ENCODE data around the gene HYDIN. TPM values are rescaled to one million over a fixed set of nuclear protein-coding genes. Genes with fewer than 3 reads are reported as not detected.

Gene HYDIN
- total RNA-seq, 2 experiments from 2014 or later: not detected

GRCh38 chr16:70782237-70782636 is 448.3 kb downstream of the HYDIN start:
- Mint-ChIP-seq H3K4me3 (no peak overlapping the region), H3K27ac (no peak overlapping the region), H3K4me1 (ENCODE audit: low read depth) (no peaks in the 10 kb centered on the region), H3K36me3 (peaks cover 60% of the 10 kb centered on the region), H3K9me3 (no peaks in the 10 kb centered on the region), H3K27me3 (no peaks in the 10 kb centered on the region)
- intact Hi-C loops (cut with micrococcal nuclease): no loop called here
- CTCF ChIA-PET: interaction anchor here (2.1 kb wide), 1 partner anchor 11 kb away, joined by 8 read pairs; no protein-coding TSS in a partner anchor
- POLR2A ChIA-PET: no interaction called here
- no peak for DNase-seq

- DNase-seq: no peak
- H3K4me3 Mint-ChIP-seq: no peak overlapping the region
- POLR2A ChIA-PET: no interaction called here
- H3K4me1 Mint-ChIP-seq (ENCODE audit: low read depth): no peaks in the 10 kb centered on the region
- CTCF ChIA-PET: interaction anchor here (2.1 kb wide), 1 partner anchor 11 kb away, joined by 8 read pairs; no protein-coding TSS in a partner anchor
- H3K27ac Mint-ChIP-seq: no peak overlapping the region
- no peaks in the 10 kb centered on the region for H3K27me3 Mint-ChIP-seq
- intact Hi-C loops (cut with micrococcal nuclease): no loop called here
- H3K9me3 Mint-ChIP-seq: no peaks in the 10 kb centered on the region
- H3K36me3 Mint-ChIP-seq: peaks cover 60% of the 10 kb centered on the region
Measured at GRCh38 chr16:70781800-70782199, 448.7 kb downstream of the HYDIN start.

- intact Hi-C loops (cut with micrococcal nuclease): no loop called here
- H3K4me3 Mint-ChIP-seq: no peak overlapping the region
- ChIA-PET POLR2A (no interaction called here), CTCF (interaction anchor here (2.1 kb wide), 1 partner anchor 10 kb away, joined by 12 read pairs; no protein-coding TSS in a partner anchor)
- H3K36me3 Mint-ChIP-seq: peaks cover 60% of the 10 kb centered on the region
- H3K27ac Mint-ChIP-seq: no peak overlapping the region
- no peaks in the 10 kb centered on the region for H3K4me1 Mint-ChIP-seq (ENCODE audit: low read depth)
- no peaks in the 10 kb centered on the region for H3K9me3 Mint-ChIP-seq
- DNase-seq: no peak
- no peaks in the 10 kb centered on the region for H3K27me3 Mint-ChIP-seq
Measured at GRCh38 chr16:70780546-70780945, 450.0 kb downstream of the HYDIN start.

GRCh38 chr16:70779361-70779760 is 451.2 kb downstream of the HYDIN start:
- ChIA-PET CTCF (interaction anchor here (0.5 to 2.1 kb wide), 3 partner anchors 9 to 719 kb away, joined by 5 to 12 read pairs (median 5); no protein-coding TSS in a partner anchor), POLR2A (interaction anchor here (1.0 kb wide), 1 partner anchor 21 kb away, joined by 4 read pairs; the partner anchor contains the start of gene VAC14)
- intact Hi-C loops (cut with micrococcal nuclease): no loop called here
- Mint-ChIP-seq H3K9me3 (no peaks in the 10 kb centered on the region), H3K36me3 (peaks cover 52% of the 10 kb centered on the region), H3K27ac (no peak overlapping the region), H3K27me3 (no peaks in the 10 kb centered on the region), H3K4me3 (no peak overlapping the region), H3K4me1 (ENCODE audit: low read depth) (no peaks in the 10 kb centered on the region)
- DNase-seq: no peak

GRCh38 chr16:70778901-70779309 is 451.6 kb downstream of the HYDIN start:
- POLR2A ChIA-PET: interaction anchor here (1.0 kb wide), 1 partner anchor 22 kb away, joined by 4 read pairs; the partner anchor contains the start of gene VAC14
- Mint-ChIP-seq H3K9me3 (no peaks in the 10 kb centered on the region), H3K36me3 (peaks cover 47% of the 10 kb centered on the region), H3K27ac (no peak overlapping the region), H3K27me3 (no peaks in the 10 kb centered on the region), H3K4me3 (no peak overlapping the region), H3K4me1 (ENCODE audit: low read depth) (no peaks in the 10 kb centered on the region)
- no peak for DNase-seq
- CTCF ChIA-PET: interaction anchor here (0.5 to 2.1 kb wide), 3 partner anchors 8 to 720 kb away, joined by 5 to 12 read pairs (median 5); no protein-coding TSS in a partner anchor
- intact Hi-C loops (cut with micrococcal nuclease): no loop called here

GRCh38 chr16:70777973-70778406 is 452.5 kb downstream of the HYDIN start:
- Mint-ChIP-seq H3K4me3 (no peak overlapping the region), H3K4me1 (ENCODE audit: low read depth) (no peaks in the 10 kb centered on the region), H3K9me3 (no peaks in the 10 kb centered on the region), H3K27ac (no peak overlapping the region), H3K27me3 (no peaks in the 10 kb centered on the region), H3K36me3 (peaks cover 39% of the 10 kb centered on the region)
- ChIA-PET CTCF (no interaction called here), POLR2A (no interaction called here)
- intact Hi-C loops (cut with micrococcal nuclease): no loop called here
- DNase-seq: no peak

GRCh38 chr16:70777496-70777895 is 453.0 kb downstream of the HYDIN start:
- Mint-ChIP-seq H3K9me3 (no peaks in the 10 kb centered on the region), H3K4me3 (no peak overlapping the region), H3K36me3 (peaks cover 39% of the 10 kb centered on the region), H3K27ac (no peak overlapping the region), H3K4me1 (ENCODE audit: low read depth) (no peaks in the 10 kb centered on the region), H3K27me3 (no peaks in the 10 kb centered on the region)
- intact Hi-C loops (cut with micrococcal nuclease): no loop called here
- no peak for DNase-seq
- CTCF ChIA-PET: no interaction called here
- POLR2A ChIA-PET: no interaction called here

GRCh38 chr16:70775399-70775798 is 455.1 kb downstream of the HYDIN start:
- Mint-ChIP-seq H3K9me3 (no peaks in the 10 kb centered on the region), H3K27me3 (no peaks in the 10 kb centered on the region), H3K36me3 (peaks cover 25% of the 10 kb centered on the region), H3K4me3 (no peak overlapping the region), H3K27ac (no peak overlapping the region), H3K4me1 (ENCODE audit: low read depth) (no peaks in the 10 kb centered on the region)
- DNase-seq: no peak
- ChIA-PET CTCF (no interaction called here), POLR2A (interaction anchor here (0.9 kb wide), 1 partner anchor 26 kb away, joined by 3 read pairs; the partner anchor contains the start of gene VAC14)
- intact Hi-C loops (cut with micrococcal nuclease): no loop called here

- intact Hi-C loops (cut with micrococcal nuclease): no loop called here
- no peaks in the 10 kb centered on the region for H3K4me1 Mint-ChIP-seq (ENCODE audit: low read depth)
- no peak overlapping the region for H3K27ac Mint-ChIP-seq
- DNase-seq: no peak
- no peak overlapping the region for H3K4me3 Mint-ChIP-seq
- no peaks in the 10 kb centered on the region for H3K27me3 Mint-ChIP-seq
- no peaks in the 10 kb centered on the region for H3K9me3 Mint-ChIP-seq
- ChIA-PET CTCF (no interaction called here), POLR2A (no interaction called here)
- peaks cover 26% of the 10 kb centered on the region for H3K36me3 Mint-ChIP-seq
Measured at GRCh38 chr16:70774261-70774660, 456.3 kb downstream of the HYDIN start.

- Mint-ChIP-seq H3K27ac (no peak overlapping the region), H3K9me3 (no peaks in the 10 kb centered on the region), H3K4me1 (ENCODE audit: low read depth) (no peaks in the 10 kb centered on the region), H3K27me3 (no peaks in the 10 kb centered on the region), H3K36me3 (peaks cover 18% of the 10 kb centered on the region), H3K4me3 (no peak overlapping the region)
- intact Hi-C loops (cut with micrococcal nuclease): no loop called here
- no peak for DNase-seq
- CTCF ChIA-PET: interaction anchor here (1.3 to 4.2 kb wide), 5 partner anchors 11 to 608 kb away, joined by 3 to 49 read pairs (median 5); no protein-coding TSS in a partner anchor
- POLR2A ChIA-PET: no interaction called here
Measured at GRCh38 chr16:70772493-70772892, 458.0 kb downstream of the HYDIN start.

- H3K9me3 Mint-ChIP-seq: no peaks in the 10 kb centered on the region
- no peaks in the 10 kb centered on the region for H3K27me3 Mint-ChIP-seq
- no peak overlapping the region for H3K27ac Mint-ChIP-seq
- peaks cover 15% of the 10 kb centered on the region for H3K36me3 Mint-ChIP-seq
- H3K4me1 Mint-ChIP-seq (ENCODE audit: low read depth): no peaks in the 10 kb centered on the region
- no peak overlapping the region for H3K4me3 Mint-ChIP-seq
- ChIA-PET POLR2A (interaction anchor here (1.0 to 2.2 kb wide), 2 partner anchors 33 to 390 kb away, joined by 3 to 5 read pairs; no protein-coding TSS in a partner anchor), CTCF (interaction anchor here (0.6 to 4.2 kb wide), 41 partner anchors 9 to 725 kb away, joined by 3 to 49 read pairs (median 4); partner anchors contain the start of genes CALB2, DDX19A and VAC14)
- intact Hi-C loops (cut with micrococcal nuclease): loop anchor here (1.0 kb wide), 3 partner anchors 34 to 91 kb away; no protein-coding TSS in a partner anchor
- DNase-seq: peak; percentile 75
Measured at GRCh38 chr16:70770626-70771552, 459.6 kb downstream of the HYDIN start.

GRCh38 chr16:70770291-70770625 is 460.3 kb downstream of the HYDIN start:
- ChIA-PET POLR2A (interaction anchor here (2.2 kb wide), 1 partner anchor 389 kb away, joined by 5 read pairs; no protein-coding TSS in a partner anchor), CTCF (interaction anchor here (0.6 to 4.2 kb wide), 13 partner anchors 9 to 118 kb away, joined by 3 to 49 read pairs (median 8); partner anchors contain the start of gene VAC14)
- H3K27me3 Mint-ChIP-seq: no peaks in the 10 kb centered on the region
- intact Hi-C loops (cut with micrococcal nuclease): no loop called here
- H3K27ac Mint-ChIP-seq: no peak overlapping the region
- H3K4me3 Mint-ChIP-seq: no peak overlapping the region
- no peaks in the 10 kb centered on the region for H3K9me3 Mint-ChIP-seq
- H3K36me3 Mint-ChIP-seq: peaks cover 15% of the 10 kb centered on the region
- no peaks in the 10 kb centered on the region for H3K4me1 Mint-ChIP-seq (ENCODE audit: low read depth)
- DNase-seq: no peak

Measured in activated CD4-positive, alpha-beta memory T cell treated with anti-CD3 and anti-CD28 coated beads for 36 hours (primary cell).